H9 (cell line): Measurements from ENCODE around the gene KIF2C. TPM values are rescaled to one million over a fixed set of nuclear protein-coding genes. Genes with fewer than 3 reads are reported as not detected.
"Not testable (repeated sequence)": the region's sequence is repeated elsewhere in the genome, so short reads cannot be mapped to it uniquely, and the experiment has no call there.

Source experiments
- DNase-seq: peaks from one replicate; pipeline ENCODE4 v3.0.0-alpha.2; 2017
- H2AFZ ChIP-seq: one replicate; pipeline ENCODE4 v1.6.1; 2013; ENCODE audit warnings: mild to moderate bottlenecking, low read length, control low read depth, moderate library complexity
- H2AK5ac ChIP-seq: 2 replicates; pipeline ENCODE4 v1.6.1; 2013; ENCODE audit warnings: low read length, control low read depth, mixed read lengths; ENCODE audit not compliant: insufficient read length
- H2BK120ac ChIP-seq: one replicate; pipeline ENCODE4 v1.6.1; 2013; ENCODE audit warnings: low read depth, mild to moderate bottlenecking, low read length, control low read depth, inconsistent platforms; ENCODE audit not compliant: poor library complexity, severe bottlenecking
- H2BK12ac ChIP-seq: 2 replicates; pipeline ENCODE4 v1.6.1; 2013; ENCODE audit warnings: low read length, control low read depth, mixed read lengths, low read depth; ENCODE audit not compliant: insufficient read length
- H2BK15ac ChIP-seq: 2 replicates; pipeline ENCODE4 v1.6.1; 2013; ENCODE audit warnings: low read depth, low read length, control low read depth
- H2BK20ac ChIP-seq: one replicate; pipeline ENCODE4 v1.6.1; 2013; ENCODE audit warnings: low read depth, mild to moderate bottlenecking, low read length, control low read depth, inconsistent platforms; ENCODE audit not compliant: poor library complexity, severe bottlenecking
- H2BK5ac ChIP-seq: 2 replicates; pipeline ENCODE4 v1.6.1; 2013; ENCODE audit warnings: low read length, control low read depth, mixed read lengths; ENCODE audit not compliant: insufficient read length
- H3K14ac ChIP-seq: 2 replicates; pipeline ENCODE4 v1.6.1; 2013; ENCODE audit warnings: low read length, control low read depth; ENCODE audit not compliant: insufficient read depth
- H3K18ac ChIP-seq: 2 replicates; pipeline ENCODE4 v1.6.1; 2013; ENCODE audit warnings: low read depth, mild to moderate bottlenecking, mixed read lengths, low read length, control low read depth; ENCODE audit not compliant: insufficient read length
- H3K23ac ChIP-seq: 2 replicates; pipeline ENCODE4 v1.6.1; 2013; ENCODE audit warnings: low read length, control low read depth, mixed read lengths, low read depth; ENCODE audit not compliant: insufficient read length
- H3K23me2 ChIP-seq: 2 replicates; pipeline ENCODE4 v1.6.1; 2013; ENCODE audit warnings: low read depth, mild to moderate bottlenecking, mixed read lengths, low read length, control low read depth; ENCODE audit not compliant: insufficient read length, poor library complexity, severe bottlenecking
- H3K27ac ChIP-seq: 2 replicates; pipeline ENCODE4 v1.5.1; 2013; ENCODE audit warnings: low read length, control low read depth, mixed read lengths, low read depth; ENCODE audit not compliant: insufficient read length
- H3K27me3 ChIP-seq: 2 replicates; pipeline ENCODE4 v1.6.1; 2013; ENCODE audit warnings: low read length, control low read depth, inconsistent platforms; ENCODE audit not compliant: insufficient read depth
- H3K4ac ChIP-seq: 2 replicates; pipeline ENCODE4 v1.6.1; 2013; ENCODE audit warnings: low read depth, mild to moderate bottlenecking, control low read depth, inconsistent platforms, low read length, moderate library complexity
- H3K4me1 ChIP-seq: 2 replicates; pipeline ENCODE4 v1.6.1; 2013; ENCODE audit warnings: low read length, control low read depth, inconsistent platforms; ENCODE audit not compliant: insufficient read depth
- H3K4me2 ChIP-seq: 2 replicates; pipeline ENCODE4 v1.6.1; 2013; ENCODE audit warnings: low read length, control low read depth, mixed read lengths; ENCODE audit not compliant: insufficient read length, insufficient read depth
- H3K56ac ChIP-seq: 2 replicates; pipeline ENCODE4 v1.6.1; 2013; ENCODE audit warnings: low read depth, mild to moderate bottlenecking, mixed read lengths, low read length, control low read depth; ENCODE audit not compliant: insufficient read length
- H3K79me1 ChIP-seq: 2 replicates; pipeline ENCODE4 v1.6.1; 2013; ENCODE audit warnings: low read depth, mild to moderate bottlenecking, moderate library complexity, low read length, control low read depth, inconsistent platforms; ENCODE audit not compliant: insufficient read depth, poor library complexity, severe bottlenecking
- H3K79me2 ChIP-seq: 2 replicates; pipeline ENCODE4 v1.6.1; 2013; ENCODE audit warnings: low read length, control low read depth, inconsistent platforms; ENCODE audit not compliant: insufficient read depth
- H3K9ac ChIP-seq: 2 replicates; pipeline ENCODE4 v1.6.1; 2013; ENCODE audit warnings: low read length, control low read depth, mixed read lengths; ENCODE audit not compliant: insufficient read length; ENCODE audit errors: extremely low read depth
- H3K9me3 ChIP-seq: one replicate; pipeline ENCODE4 v1.6.1; 2013; ENCODE audit warnings: low read depth, low read length, inconsistent platforms; ENCODE audit not compliant: control insufficient read depth
- H3T11ph ChIP-seq: one replicate; pipeline ENCODE4 v1.6.1; 2013; ENCODE audit warnings: mild to moderate bottlenecking, low read length, control low read depth, inconsistent platforms
- H4K20me1 ChIP-seq: one replicate; pipeline ENCODE4 v1.6.1; 2013; ENCODE audit not compliant: control insufficient read depth, insufficient read length, insufficient read depth
- H4K5ac ChIP-seq: 2 replicates; pipeline ENCODE4 v1.6.1; 2013; ENCODE audit warnings: low read depth, mild to moderate bottlenecking, mixed read lengths, low read length, control low read depth; ENCODE audit not compliant: insufficient read length
- H4K8ac ChIP-seq: replicated peaks from 2 replicates; pipeline ENCODE4 v1.6.1; 2013; ENCODE audit warnings: low read length, control low read depth, mixed read lengths, low read depth; ENCODE audit not compliant: insufficient read length
- H4K91ac ChIP-seq: 2 replicates; pipeline ENCODE4 v1.6.1; 2013; ENCODE audit warnings: low read depth, mild to moderate bottlenecking, moderate library complexity, mixed read lengths, low read length, control low read depth; ENCODE audit not compliant: insufficient read length
- H3K27ac Mint-ChIP-seq, 3 experiments: 2 replicates in 2 of 3; 3 replicates in 1 of 3; pipeline ENCODE4 v1.8.0; 2020 to 2021; ENCODE audit warnings: mixed read lengths in 3 of 3, mild to moderate bottlenecking in 1 of 3, moderate library complexity in 1 of 3
- H3K27me3 Mint-ChIP-seq: 2 replicates; pipeline ENCODE4 v1.8.0; 2021; ENCODE audit warnings: low read depth, mild to moderate bottlenecking, moderate library complexity, mixed read lengths
- H3K36me3 Mint-ChIP-seq, 3 experiments: 2 replicates in 2 of 3; 3 replicates in 1 of 3; pipeline ENCODE4 v1.8.0; 2020 to 2021; ENCODE audit warnings: low read depth in 3 of 3, mixed read lengths in 3 of 3; ENCODE audit not compliant: insufficient read depth in 1 of 3
- H3K4me1 Mint-ChIP-seq, 2 experiments: 2 replicates each; pipeline ENCODE4 v1.8.0; 2020; ENCODE audit warnings: mixed read lengths in 2 of 2
- H3K4me3 Mint-ChIP-seq, 2 experiments: 2 replicates in 1 of 2; 3 replicates in 1 of 2; pipeline ENCODE4 v1.8.0; 2020 to 2021; ENCODE audit warnings: mild to moderate bottlenecking in 2 of 2, mixed read lengths in 2 of 2, moderate library complexity in 1 of 2
- H3K9me3 Mint-ChIP-seq, 2 experiments: 2 replicates in 1 of 2; 3 replicates in 1 of 2; pipeline ENCODE4 v1.8.0; 2020; ENCODE audit warnings: mild to moderate bottlenecking in 2 of 2, mixed read lengths in 2 of 2, moderate library complexity in 1 of 2
- CTCF ChIP-seq: fragments of 200-600 bp; sonication (generic); conservative IDR thresholded peaks from 3 replicates; pipeline ENCODE4 v1.8.0; 2021; ENCODE audit warnings: antibody characterized with exemption, mild to moderate bottlenecking
- WGBS: extraction: QIAGEN DNeasy Blood & Tissue Kit; methylation state at CpG from one replicate; pipeline ENCODE4 v1.1.7; 2013; ENCODE audit warnings: missing lambda C conversion rate, low lambda C conversion rate, mixed read lengths; ENCODE audit not compliant: insufficient read length; ENCODE audit errors: extremely low coverage; 5-methylcytosine and 5-hydroxymethylcytosine counted together
- total RNA-seq: library from RNA; stranded (reverse); gene quantifications from 2 replicates; pipeline ENCODE4 v1.2.1, GENCODE V29; 2021

KIF2C gene
- total RNA-seq, 1 experiment from 2014 or later = 73.1 TPM

GRCh38 chr1:44698138-44698537, 41.5 kb upstream of the KIF2C start:
- Histone ChIP-seq H2BK5ac (no peak overlapping the region), H2AK5ac (no peak overlapping the region), H3K9me3 (no peaks in the 10 kb centered on the region), H3K18ac (no peak overlapping the region), H3T11ph (no peak overlapping the region), H3K4me1 (no peaks in the 10 kb centered on the region), H3K23ac (no peak overlapping the region), H3K27me3 (no peaks in the 10 kb centered on the region), H4K91ac (no peak overlapping the region), H2BK12ac (no peak overlapping the region), H2BK20ac (no peak overlapping the region), H2AFZ (no peak overlapping the region), H3K4ac (no peak overlapping the region), H3K79me2 (no peaks in the 10 kb centered on the region), H3K4me2 (no peak overlapping the region), H3K27ac (no peak overlapping the region), H4K5ac (no peak overlapping the region), H3K79me1 (no peaks in the 10 kb centered on the region), H3K56ac (no peak overlapping the region), H3K9ac (no peak overlapping the region), H4K20me1 (no peaks in the 10 kb centered on the region), H3K14ac (no peak overlapping the region), H2BK15ac (no peak overlapping the region), H3K23me2 (no peaks in the 10 kb centered on the region), H2BK120ac (no peak overlapping the region), H4K8ac (no peak overlapping the region)
- DNase-seq = no peak
- Mint-ChIP-seq H3K36me3 (no peaks in the 10 kb centered on the region), H3K9me3 (no peaks in the 10 kb centered on the region), H3K27ac (no peak overlapping the region), H3K4me3 (no peak overlapping the region), H3K27me3 (peaks cover 5% of the 10 kb centered on the region), H3K4me1 (peaks cover 0 to 9% of the 10 kb centered on the region in 2 experiments; a peak in 2 of 4 replicates)
- TF ChIP-seq CTCF = no peak
- no CpG with 5 or more reads among the region's 3 CpGs for WGBS

GRCh38 chr1:44699375-44699774, 40.3 kb upstream of the KIF2C start:
- not testable (repeated sequence) for H3K4ac ChIP-seq, H3K4me2 ChIP-seq, H3K23ac ChIP-seq, H3K9ac ChIP-seq, H3K14ac ChIP-seq, H3K27ac ChIP-seq, H4K91ac ChIP-seq, DNase-seq, H3K79me2 ChIP-seq, H3K9me3 ChIP-seq, H3K4me1 ChIP-seq, H2AFZ ChIP-seq, H3K27me3 Mint-ChIP-seq, H2AK5ac ChIP-seq, H2BK5ac ChIP-seq, H3K36me3 Mint-ChIP-seq, H3K4me1 Mint-ChIP-seq, H3K18ac ChIP-seq, H3K79me1 ChIP-seq, H3K9me3 Mint-ChIP-seq, H2BK12ac ChIP-seq, H4K5ac ChIP-seq, H3K27me3 ChIP-seq, H3K4me3 Mint-ChIP-seq, H3K27ac Mint-ChIP-seq, H4K20me1 ChIP-seq, H3K23me2 ChIP-seq, H4K8ac ChIP-seq, H2BK15ac ChIP-seq, H2BK20ac ChIP-seq, H2BK120ac ChIP-seq, H3T11ph ChIP-seq, H3K56ac ChIP-seq
- no CpG with 5 or more reads among the region's 9 CpGs for WGBS
